Stimulated activated naive CD8-positive, alpha-beta T cell treated with anti-CD3 and anti-CD28 coated beads, Interleukin-15, Interleukin-2, amounts not matched to agents 100 ng/mL and 50 ng/mL, for 24 hours (primary cell): Measurements from ENCODE around the gene CUBN.

Experiments
- H3K27ac Mint-ChIP-seq: one replicate; pipeline ENCODE4 v1.8.0; 2021; ENCODE audit warnings: mild to moderate bottlenecking, mixed read lengths
- H3K27me3 Mint-ChIP-seq: one replicate; pipeline ENCODE4 v1.8.0; 2021; ENCODE audit warnings: mixed read lengths
- H3K36me3 Mint-ChIP-seq: one replicate; pipeline ENCODE4 v1.8.0; 2021; ENCODE audit warnings: low read depth, mixed read lengths
- H3K4me1 Mint-ChIP-seq: one replicate; pipeline ENCODE4 v1.8.0; 2021; ENCODE audit warnings: low read depth, mixed read lengths
- H3K4me3 Mint-ChIP-seq: one replicate; pipeline ENCODE4 v1.8.0; 2021; ENCODE audit warnings: mild to moderate bottlenecking, mixed read lengths
- H3K9me3 Mint-ChIP-seq: one replicate; pipeline ENCODE4 v1.8.0; 2021; ENCODE audit warnings: mixed read lengths

The CUBN gene

DNA sequence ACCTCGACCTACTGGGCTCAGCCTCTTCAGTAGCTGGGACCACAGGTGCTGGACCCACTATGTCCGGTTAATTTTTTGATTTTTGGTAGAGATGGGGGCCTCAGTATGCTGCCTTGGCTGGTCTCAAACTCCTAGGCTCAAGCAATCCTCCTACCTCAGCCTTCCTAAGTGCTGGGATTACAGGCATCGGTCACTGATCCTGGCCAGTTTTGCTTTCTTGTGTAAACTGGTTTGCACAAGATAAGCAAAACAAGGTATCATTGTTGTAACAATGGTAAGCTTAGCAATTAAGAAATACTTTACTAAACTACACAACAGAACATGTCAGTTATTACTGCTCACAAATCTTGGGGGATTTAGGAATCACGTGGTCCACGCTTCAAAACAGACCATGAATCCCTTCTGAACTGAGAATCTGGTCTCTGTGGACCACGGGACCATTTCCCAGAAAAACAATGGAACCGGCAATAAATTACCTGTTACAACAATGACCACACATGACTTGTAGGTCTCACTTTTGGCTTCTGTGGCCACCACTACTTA lies 349.2 kb downstream of the CUBN start:
- H3K27ac Mint-ChIP-seq = no peak overlapping the region
- H3K36me3 Mint-ChIP-seq = peaks cover 33% of the 10 kb centered on the region
- H3K9me3 Mint-ChIP-seq = peaks cover 5% of the 10 kb centered on the region
- no peaks in the 10 kb centered on the region for H3K27me3 Mint-ChIP-seq
- no peak overlapping the region for H3K4me3 Mint-ChIP-seq
- H3K4me1 Mint-ChIP-seq = peaks cover 36% of the 10 kb centered on the region

- H3K27me3 Mint-ChIP-seq = no peaks in the 10 kb centered on the region
- H3K4me3 Mint-ChIP-seq = peak overlapping the region; percentile 55
- peaks cover 32% of the 10 kb centered on the region for H3K36me3 Mint-ChIP-seq
- H3K4me1 Mint-ChIP-seq = peaks cover 36% of the 10 kb centered on the region
- peak overlapping the region; percentile 69 for H3K27ac Mint-ChIP-seq
- H3K9me3 Mint-ChIP-seq = no peaks in the 10 kb centered on the region
These were observed 350.2 kb downstream of the CUBN start for GRCh38 chr10:16779384-16779915.

- no peak overlapping the region for H3K4me3 Mint-ChIP-seq
- no peaks in the 10 kb centered on the region for H3K27me3 Mint-ChIP-seq
- peaks cover 40% of the 10 kb centered on the region for H3K4me1 Mint-ChIP-seq
- peak overlapping the region; percentile 76 for H3K27ac Mint-ChIP-seq
- H3K36me3 Mint-ChIP-seq = peaks cover 30% of the 10 kb centered on the region
- H3K9me3 Mint-ChIP-seq = no peaks in the 10 kb centered on the region
These were observed 351.9 kb downstream of the CUBN start for GRCh38 chr10:16777473-16778370.

DNA sequence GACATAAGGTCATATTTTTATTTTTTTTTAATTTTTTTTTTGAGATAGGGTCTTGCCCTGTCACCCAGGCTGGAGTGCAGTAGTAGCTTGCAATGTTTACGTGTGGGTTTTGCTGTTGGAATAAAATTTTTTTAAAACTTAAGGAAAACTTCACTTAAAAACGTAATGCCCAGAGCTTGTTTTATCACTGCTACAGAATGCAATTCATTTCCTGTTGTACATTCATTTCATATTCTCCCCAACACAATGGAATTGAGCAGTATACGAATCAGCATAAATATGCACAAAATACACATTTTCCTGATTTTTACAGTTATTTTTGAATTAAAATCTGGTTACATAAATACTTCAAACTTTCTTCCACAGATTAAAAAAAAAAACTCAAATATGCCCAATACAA lies 352.7 kb downstream of the CUBN start:
- Mint-ChIP-seq H3K27ac (no peak overlapping the region), H3K4me1 (peaks cover 40% of the 10 kb centered on the region), H3K27me3 (no peaks in the 10 kb centered on the region), H3K9me3 (no peaks in the 10 kb centered on the region), H3K36me3 (peaks cover 30% of the 10 kb centered on the region), H3K4me3 (no peak overlapping the region)
